GM18873 (cell line): ENCODE data around the gene G0S2.

Experiments
- ATAC-seq: cut with Tn5 transposase; IDR thresholded peaks from one replicate; pipeline ENCODE4 v1.9.1; 2021; ENCODE audit warnings: mild to moderate bottlenecking, moderate library complexity, moderate number of reproducible peaks; ENCODE audit not compliant: unreplicated experiment, low FRiP score

G0S2 gene

GRCh38 chr1:209710093-209710492, 34.9 kb downstream of the G0S2 start:
- ATAC-seq, result no peak

- ATAC-seq, result no peak
Observed at GRCh38 chr1:209710847-209711246, 35.6 kb downstream of the G0S2 start.

- no peak for ATAC-seq
Observed at GRCh38 chr1:209714338-209714737, 39.1 kb downstream of the G0S2 start.

GRCh38 chr1:209715314-209715713, 40.1 kb downstream of the G0S2 start:
- no peak for ATAC-seq

- no peak for ATAC-seq
Observed at GRCh38 chr1:209717818-209718217, 42.6 kb downstream of the G0S2 start.

- ATAC-seq, result no peak
Observed at GRCh38 chr1:209720326-209720725, 45.1 kb downstream of the G0S2 start.

GRCh38 chr1:209720826-209721225, 45.6 kb downstream of the G0S2 start:
- no peak for ATAC-seq

- ATAC-seq, result no peak
Observed at GRCh38 chr1:209721323-209721722, 46.1 kb downstream of the G0S2 start.

- no peak for ATAC-seq
Observed at GRCh38 chr1:209723265-209723664, 48.1 kb downstream of the G0S2 start.

- no peak for ATAC-seq
Observed at GRCh38 chr1:209723756-209724693, 48.8 kb downstream of the G0S2 start.
